Activated naive CD8-positive, alpha-beta T cell treated with anti-CD3 and anti-CD28 coated beads for 36 hours (primary cell): ENCODE results near the gene IBTK. TPM values are rescaled to one million over a fixed set of nuclear protein-coding genes. Genes with fewer than 3 reads are reported as not detected.
"Not testable (repeated sequence)": the region's sequence is repeated elsewhere in the genome, so short reads cannot be mapped to it uniquely, and the experiment has no call there.

Experiments
- DNase-seq: peaks from one replicate; pipeline ENCODE4 v3.0.0; 2021
- H3K27ac Mint-ChIP-seq: one replicate; pipeline ENCODE4 v1.8.0; 2022; ENCODE audit warnings: mild to moderate bottlenecking, moderate library complexity, mixed read lengths
- H3K27me3 Mint-ChIP-seq: one replicate; pipeline ENCODE4 v1.8.0; 2022; ENCODE audit warnings: mild to moderate bottlenecking, mixed read lengths
- H3K36me3 Mint-ChIP-seq: one replicate; pipeline ENCODE4 v1.8.0; 2021; ENCODE audit warnings: mild to moderate bottlenecking, mixed read lengths
- H3K4me1 Mint-ChIP-seq: one replicate; pipeline ENCODE4 v1.8.0; 2021; ENCODE audit warnings: mixed read lengths
- H3K4me3 Mint-ChIP-seq: one replicate; pipeline ENCODE4 v1.8.0; 2022; ENCODE audit warnings: mild to moderate bottlenecking, moderate library complexity, mixed read lengths
- H3K9me3 Mint-ChIP-seq: one replicate; pipeline ENCODE4 v1.8.0; 2022; ENCODE audit warnings: mixed read lengths
- total RNA-seq, 2 experiments: library from RNA; stranded (reverse); gene quantifications; one replicate each; pipeline ENCODE4 v1.2.3, GENCODE V29; 2021

Gene IBTK, protein sequence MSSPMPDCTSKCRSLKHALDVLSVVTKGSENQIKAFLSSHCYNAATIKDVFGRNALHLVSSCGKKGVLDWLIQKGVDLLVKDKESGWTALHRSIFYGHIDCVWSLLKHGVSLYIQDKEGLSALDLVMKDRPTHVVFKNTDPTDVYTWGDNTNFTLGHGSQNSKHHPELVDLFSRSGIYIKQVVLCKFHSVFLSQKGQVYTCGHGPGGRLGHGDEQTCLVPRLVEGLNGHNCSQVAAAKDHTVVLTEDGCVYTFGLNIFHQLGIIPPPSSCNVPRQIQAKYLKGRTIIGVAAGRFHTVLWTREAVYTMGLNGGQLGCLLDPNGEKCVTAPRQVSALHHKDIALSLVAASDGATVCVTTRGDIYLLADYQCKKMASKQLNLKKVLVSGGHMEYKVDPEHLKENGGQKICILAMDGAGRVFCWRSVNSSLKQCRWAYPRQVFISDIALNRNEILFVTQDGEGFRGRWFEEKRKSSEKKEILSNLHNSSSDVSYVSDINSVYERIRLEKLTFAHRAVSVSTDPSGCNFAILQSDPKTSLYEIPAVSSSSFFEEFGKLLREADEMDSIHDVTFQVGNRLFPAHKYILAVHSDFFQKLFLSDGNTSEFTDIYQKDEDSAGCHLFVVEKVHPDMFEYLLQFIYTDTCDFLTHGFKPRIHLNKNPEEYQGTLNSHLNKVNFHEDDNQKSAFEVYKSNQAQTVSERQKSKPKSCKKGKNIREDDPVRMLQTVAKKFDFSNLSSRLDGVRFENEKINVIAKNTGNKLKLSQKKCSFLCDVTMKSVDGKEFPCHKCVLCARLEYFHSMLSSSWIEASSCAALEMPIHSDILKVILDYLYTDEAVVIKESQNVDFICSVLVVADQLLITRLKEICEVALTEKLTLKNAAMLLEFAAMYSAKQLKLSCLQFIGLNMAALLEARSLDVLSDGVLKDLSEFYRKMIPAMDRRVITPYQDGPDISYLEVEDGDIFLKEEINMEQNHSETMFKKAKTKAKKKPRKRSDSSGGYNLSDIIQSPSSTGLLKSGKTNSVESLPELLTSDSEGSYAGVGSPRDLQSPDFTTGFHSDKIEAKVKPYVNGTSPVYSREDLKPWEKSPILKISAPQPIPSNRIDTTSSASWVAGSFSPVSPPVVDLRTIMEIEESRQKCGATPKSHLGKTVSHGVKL (N-terminal part only)
- 10 to 100 TPM; 25.7 to 27.0 TPM for total RNA-seq

DNA sequence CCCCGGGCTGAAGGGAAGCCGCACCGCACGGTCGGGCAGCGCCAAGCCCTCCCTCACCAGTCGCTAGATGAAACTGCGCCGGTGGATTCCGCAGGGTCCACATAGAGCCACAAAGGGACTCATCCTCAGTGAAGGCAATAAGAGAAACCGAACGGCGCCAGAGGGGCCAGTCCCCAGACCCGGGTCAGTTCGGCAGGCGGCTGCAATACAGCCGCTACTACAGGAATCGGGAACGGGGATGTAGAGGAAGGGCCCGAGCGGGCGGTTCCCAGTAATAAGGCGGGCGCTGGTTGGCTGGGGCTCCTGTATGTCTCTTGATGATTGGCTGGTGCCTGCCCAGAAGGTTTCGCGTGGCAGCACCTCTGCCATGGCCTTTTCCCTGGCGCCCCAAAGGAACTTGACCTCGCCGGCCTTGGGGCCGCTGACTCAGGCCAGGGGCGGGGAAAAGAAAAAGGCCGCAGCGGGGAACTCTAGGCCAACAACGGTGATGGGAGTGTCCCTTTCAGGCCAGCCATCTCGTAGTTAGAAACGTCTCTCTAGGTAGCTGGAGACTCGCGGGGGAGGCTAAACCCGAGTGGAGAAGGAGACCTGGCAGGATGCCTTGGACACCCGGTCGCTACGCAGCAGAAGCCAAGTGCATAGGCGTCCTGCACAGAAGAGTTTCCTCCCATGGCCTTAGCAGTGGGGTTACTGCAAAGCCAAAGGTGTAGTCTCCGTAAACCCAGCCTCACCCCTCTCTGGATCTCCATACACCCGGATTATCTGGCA lies at the start of gene IBTK:
Gene IBTK, minus strand, starts transcription at position 240 of the 768 bp plus-strand sequence. CDS start 7,258 bp downstream, outside the sequence.
- Mint-ChIP-seq H3K27ac (peak within 1 kb of the TSS; percentile 93), H3K9me3 (no peaks in the 10 kb centered on the region), H3K36me3 (peaks cover 9% of the 10 kb centered on the region), H3K4me1 (peaks cover 29% of the 10 kb centered on the region), H3K27me3 (peaks cover 5% of the 10 kb centered on the region), H3K4me3 (peak within 1 kb of the TSS; percentile 88)
- DNase-seq: peak; percentile 88

GRCh38 chr6:82283771-82284410 lies 36.3 kb upstream of the IBTK start:
- no peak overlapping the region for H3K4me3 Mint-ChIP-seq
- H3K27ac Mint-ChIP-seq: no peak overlapping the region
- H3K4me1 Mint-ChIP-seq: peaks cover 7% of the 10 kb centered on the region
- no peaks in the 10 kb centered on the region for H3K36me3 Mint-ChIP-seq
- peaks cover 4% of the 10 kb centered on the region for H3K27me3 Mint-ChIP-seq
- no peak for DNase-seq
- no peaks in the 10 kb centered on the region for H3K9me3 Mint-ChIP-seq

GRCh38 chr6:82281550-82281949 lies 34.0 kb upstream of the IBTK start:
- not testable (repeated sequence) for H3K9me3 Mint-ChIP-seq, H3K4me1 Mint-ChIP-seq, H3K27me3 Mint-ChIP-seq, DNase-seq, H3K27ac Mint-ChIP-seq, H3K4me3 Mint-ChIP-seq, H3K36me3 Mint-ChIP-seq

DNA sequence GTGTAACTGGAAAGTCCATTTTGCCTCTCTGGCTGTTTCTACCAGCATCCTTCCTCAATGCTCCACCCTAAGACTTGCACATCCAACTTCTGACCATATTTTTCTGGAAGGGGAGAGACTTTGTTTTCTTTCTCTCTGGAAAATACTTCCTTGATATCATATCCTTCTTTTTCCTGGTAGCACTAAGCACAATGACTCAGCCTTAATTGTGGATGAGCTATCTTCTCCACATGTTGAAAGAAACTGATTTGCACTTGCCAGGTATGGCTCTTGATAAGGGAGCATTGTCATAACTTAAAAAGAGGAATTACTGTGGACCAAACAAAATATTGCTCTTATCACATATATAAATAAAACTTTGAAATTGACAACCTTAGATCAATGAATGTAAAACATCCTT lies 30.1 kb upstream of the IBTK start:
- peaks cover 4% of the 10 kb centered on the region for H3K4me1 Mint-ChIP-seq
- no peaks in the 10 kb centered on the region for H3K36me3 Mint-ChIP-seq
- H3K27me3 Mint-ChIP-seq: no peaks in the 10 kb centered on the region
- no peak for DNase-seq
- H3K9me3 Mint-ChIP-seq: no peaks in the 10 kb centered on the region
- H3K4me3 Mint-ChIP-seq: no peak overlapping the region
- H3K27ac Mint-ChIP-seq: no peak overlapping the region

DNA sequence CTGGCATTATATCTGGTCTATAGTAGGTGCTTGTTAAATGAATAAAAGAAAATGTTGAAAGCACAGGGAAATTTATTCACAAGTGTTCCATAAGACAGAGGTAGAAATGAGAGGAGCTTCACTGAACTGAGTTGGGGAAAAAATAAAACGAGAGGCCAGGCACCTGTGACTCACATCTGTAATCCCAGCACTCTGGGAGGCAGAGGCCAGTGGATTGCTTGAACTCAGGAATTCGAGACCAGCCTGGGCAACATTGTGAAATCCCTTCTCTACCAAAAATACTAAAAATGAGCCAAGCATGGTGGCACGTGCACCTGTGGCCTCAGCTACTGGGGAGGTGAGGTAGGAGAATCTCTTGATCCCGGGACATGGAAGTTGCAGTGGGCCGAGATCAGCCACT lies 28.1 kb upstream of the IBTK start:
- Mint-ChIP-seq H3K9me3 (no peaks in the 10 kb centered on the region), H3K27ac (no peak overlapping the region), H3K27me3 (peaks cover 5% of the 10 kb centered on the region), H3K36me3 (no peaks in the 10 kb centered on the region), H3K4me3 (no peak overlapping the region), H3K4me1 (no peaks in the 10 kb centered on the region)
- no peak for DNase-seq

GRCh38 chr6:82273295-82273694 lies 25.8 kb upstream of the IBTK start:
- H3K36me3 Mint-ChIP-seq: no peaks in the 10 kb centered on the region
- H3K9me3 Mint-ChIP-seq: no peaks in the 10 kb centered on the region
- peaks cover 8% of the 10 kb centered on the region for H3K27me3 Mint-ChIP-seq

GRCh38 chr6:82270881-82271635 lies 23.5 kb upstream of the IBTK start:
- no peak for DNase-seq
- H3K27ac Mint-ChIP-seq: no peak overlapping the region

More at GRCh38 chr6:82273295-82273694, 25.8 kb upstream of the IBTK start:
- Mint-ChIP-seq H3K27ac (no peak overlapping the region), H3K4me3 (no peak overlapping the region), H3K4me1 (peaks cover 3% of the 10 kb centered on the region)
- DNase-seq: no peak

DNA sequence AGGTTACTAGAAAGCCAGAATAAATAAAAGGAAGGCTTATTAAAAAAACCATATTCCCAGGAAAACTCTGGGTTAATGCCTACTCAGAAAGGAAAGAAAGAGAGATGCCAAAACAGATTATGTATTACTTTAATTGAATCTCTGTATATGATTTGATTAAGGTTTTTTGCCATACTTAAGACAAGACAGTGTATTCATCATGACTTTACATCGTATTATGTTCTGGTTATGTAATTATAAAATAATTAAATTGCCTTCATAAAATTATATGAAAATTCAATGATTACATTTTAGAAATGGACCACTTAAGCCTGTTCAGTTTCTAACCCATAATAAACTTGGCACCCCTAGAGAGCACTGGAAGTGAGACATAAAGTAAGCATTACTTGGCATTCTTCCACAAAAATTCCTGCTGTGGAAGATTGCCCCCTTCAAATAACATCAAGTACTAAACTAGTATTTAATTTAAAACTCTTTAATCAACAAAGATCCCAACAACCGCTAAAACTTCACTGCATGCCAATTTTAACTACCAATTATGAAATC lies 20.8 kb upstream of the IBTK start:
- peaks cover 8% of the 10 kb centered on the region for H3K27me3 Mint-ChIP-seq
- DNase-seq: no peak
- H3K4me3 Mint-ChIP-seq: no peak overlapping the region
- H3K4me1 Mint-ChIP-seq: peaks cover 3% of the 10 kb centered on the region
- H3K9me3 Mint-ChIP-seq: no peaks in the 10 kb centered on the region
- H3K36me3 Mint-ChIP-seq: no peaks in the 10 kb centered on the region
- no peak overlapping the region for H3K27ac Mint-ChIP-seq

More at GRCh38 chr6:82270881-82271635, 23.5 kb upstream of the IBTK start:
- Mint-ChIP-seq H3K9me3 (no peaks in the 10 kb centered on the region), H3K27me3 (peaks cover 8% of the 10 kb centered on the region), H3K4me1 (peaks cover 3% of the 10 kb centered on the region), H3K4me3 (no peak overlapping the region), H3K36me3 (no peaks in the 10 kb centered on the region)

GRCh38 chr6:82264824-82265223 lies 17.3 kb upstream of the IBTK start:
- H3K36me3 Mint-ChIP-seq: no peaks in the 10 kb centered on the region
- no peak for DNase-seq
- peaks cover 7% of the 10 kb centered on the region for H3K27me3 Mint-ChIP-seq
- no peak overlapping the region for H3K27ac Mint-ChIP-seq
- no peaks in the 10 kb centered on the region for H3K4me1 Mint-ChIP-seq
- H3K4me3 Mint-ChIP-seq: no peak overlapping the region
- H3K9me3 Mint-ChIP-seq: no peaks in the 10 kb centered on the region

GRCh38 chr6:82264321-82264720 lies 16.8 kb upstream of the IBTK start:
- Mint-ChIP-seq H3K4me1 (no peaks in the 10 kb centered on the region), H3K27me3 (peaks cover 4% of the 10 kb centered on the region), H3K4me3 (no peak overlapping the region), H3K9me3 (no peaks in the 10 kb centered on the region), H3K36me3 (no peaks in the 10 kb centered on the region), H3K27ac (no peak overlapping the region)
- DNase-seq: no peak

DNA sequence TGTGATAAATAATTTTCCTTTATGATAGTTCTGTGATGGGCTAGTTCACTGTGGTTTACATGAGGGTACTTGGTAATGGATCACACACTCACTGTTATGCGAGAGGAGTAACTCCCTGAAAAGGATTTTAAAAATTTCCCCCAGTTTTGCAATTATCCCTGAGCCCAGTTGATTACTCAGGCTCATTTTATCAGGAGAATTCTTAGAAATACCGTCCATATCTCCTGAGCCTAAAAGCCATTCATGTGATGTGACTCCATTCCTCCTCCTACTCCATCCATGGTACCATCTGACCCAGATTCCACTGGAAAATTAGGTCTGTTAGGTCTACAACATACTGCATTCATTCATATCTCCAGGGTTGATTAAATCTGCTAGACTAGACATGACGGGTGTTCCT lies 16.4 kb upstream of the IBTK start:
- H3K27ac Mint-ChIP-seq: no peak overlapping the region
- peaks cover 4% of the 10 kb centered on the region for H3K27me3 Mint-ChIP-seq
- no peak for DNase-seq
- H3K9me3 Mint-ChIP-seq: no peaks in the 10 kb centered on the region
- H3K36me3 Mint-ChIP-seq: no peaks in the 10 kb centered on the region
- H3K4me1 Mint-ChIP-seq: no peaks in the 10 kb centered on the region
- H3K4me3 Mint-ChIP-seq: no peak overlapping the region

DNA sequence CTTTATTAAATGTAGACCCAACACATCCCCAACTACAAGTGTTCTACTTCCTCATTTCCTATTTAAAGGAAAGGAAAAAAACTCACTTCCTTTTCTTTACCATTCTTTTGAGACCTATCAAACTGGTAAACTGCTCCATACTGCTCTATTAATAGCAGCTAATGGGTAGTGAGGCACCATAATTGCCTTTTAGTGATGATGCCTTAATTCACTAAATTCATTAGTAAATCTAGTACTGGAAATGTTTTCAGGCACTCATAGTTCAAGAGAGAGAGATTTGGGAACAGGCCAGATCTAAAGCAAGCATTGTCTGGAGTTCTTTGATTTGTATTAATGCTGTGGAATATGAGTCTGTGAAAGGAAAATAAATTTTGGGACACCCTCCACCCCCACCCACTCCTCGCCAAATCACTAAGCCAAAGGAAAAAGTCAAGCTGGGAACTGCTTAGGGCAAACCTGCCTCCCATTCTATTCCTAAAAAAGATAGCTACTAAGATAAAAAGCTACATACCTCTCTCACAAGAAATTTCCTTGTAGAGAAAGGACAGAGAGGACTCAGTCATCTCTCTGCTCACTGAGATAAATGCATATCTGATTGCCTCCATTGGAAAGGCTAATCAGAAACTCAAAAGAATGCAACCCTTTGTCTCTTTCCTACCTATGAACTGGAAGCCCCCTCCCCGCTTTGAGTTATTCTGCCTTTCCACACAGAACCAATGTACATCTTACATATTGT lies 13.6 kb upstream of the IBTK start:
- Mint-ChIP-seq H3K27me3 (peaks cover 4% of the 10 kb centered on the region), H3K36me3 (no peaks in the 10 kb centered on the region), H3K27ac (no peak overlapping the region), H3K4me3 (no peak overlapping the region), H3K9me3 (no peaks in the 10 kb centered on the region), H3K4me1 (no peaks in the 10 kb centered on the region)
- no peak for DNase-seq

DNA sequence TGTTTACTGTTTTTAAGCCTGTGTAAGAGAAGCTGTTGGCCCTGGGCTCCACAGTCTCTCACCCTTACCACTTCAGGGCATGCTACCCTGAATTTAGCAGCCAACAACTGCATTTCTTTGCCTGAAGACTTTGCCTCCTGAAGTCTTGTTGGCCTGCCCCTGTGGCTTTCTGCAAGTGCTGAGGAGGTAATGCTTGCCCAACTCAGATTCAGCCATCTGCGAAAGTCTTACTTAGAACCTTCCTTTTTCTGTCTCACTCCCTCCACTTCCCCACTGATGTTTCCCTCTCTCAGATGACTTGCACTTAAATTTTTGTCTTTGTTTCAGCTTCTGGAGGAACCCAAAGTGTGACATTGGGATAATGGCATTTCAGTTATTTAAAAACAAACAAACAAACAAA lies 11.8 kb upstream of the IBTK start:
- no peak overlapping the region for H3K27ac Mint-ChIP-seq
- no peaks in the 10 kb centered on the region for H3K4me1 Mint-ChIP-seq
- DNase-seq: no peak
- H3K9me3 Mint-ChIP-seq: no peaks in the 10 kb centered on the region
- peaks cover 4% of the 10 kb centered on the region for H3K27me3 Mint-ChIP-seq
- no peaks in the 10 kb centered on the region for H3K36me3 Mint-ChIP-seq
- H3K4me3 Mint-ChIP-seq: no peak overlapping the region
